GM19099 (cell line): ENCODE results near the gene MSTO1.
A peak's percentile ranks its signal among the peaks of the same experiment; 100 is the strongest.

ENCODE experiments used
- POLR2A ChIP-seq: IDR thresholded peaks from 3 replicates; pipeline ENCODE4 v1.6.1; 2011; ENCODE audit warnings: low read depth; ENCODE audit not compliant: insufficient read length; ENCODE audit errors: extremely low read depth

The MSTO1 gene

GRCh38 chr1:155609515-155610256 is at the start of gene MSTO1:
MSTO1 (plus strand) TSS chr1:155610218; CDS start chr1:155610249, 31 bp downstream.
- TF ChIP-seq POLR2A = peak; percentile 91

- TF ChIP-seq POLR2A = peak; percentile 99
Observed at GRCh38 chr1:155562581-155563376, 47.2 kb upstream of the MSTO1 start, which contains the start of gene ASH1L. ASH1L (minus strand) TSS chr1:155562803; CDS start chr1:155521519, 41,284 bp downstream.

GRCh38 chr1:155569988-155570592 is 39.9 kb upstream of the MSTO1 start:
- no peak for TF ChIP-seq POLR2A

- no peak for TF ChIP-seq POLR2A
Observed at GRCh38 chr1:155570593-155570990, 39.4 kb upstream of the MSTO1 start.

- no peak for TF ChIP-seq POLR2A
Observed at GRCh38 chr1:155574077-155574476, 35.9 kb upstream of the MSTO1 start.

- TF ChIP-seq POLR2A = no peak
Observed at GRCh38 chr1:155591770-155592169, 18.2 kb upstream of the MSTO1 start.

GRCh38 chr1:155596864-155597263 is 13.2 kb upstream of the MSTO1 start:
- TF ChIP-seq POLR2A = no peak

GRCh38 chr1:155598842-155599331 is 11.1 kb upstream of the MSTO1 start:
- TF ChIP-seq POLR2A = no peak

GRCh38 chr1:155607708-155608107 is 2.3 kb upstream of the MSTO1 start:
- TF ChIP-seq POLR2A = no peak

GRCh38 chr1:155608888-155609225 is 1.2 kb upstream of the MSTO1 start:
- TF ChIP-seq POLR2A = no peak

GRCh38 chr1:155622191-155622590 is 12.2 kb downstream of the MSTO1 start:
- TF ChIP-seq POLR2A = no peak

- TF ChIP-seq POLR2A = no peak
Observed at GRCh38 chr1:155623357-155623756, 13.3 kb downstream of the MSTO1 start.

- TF ChIP-seq POLR2A = no peak
Observed at GRCh38 chr1:155636397-155637153, 26.6 kb downstream of the MSTO1 start.

- TF ChIP-seq POLR2A = no peak
Observed at GRCh38 chr1:155640367-155640766, 30.3 kb downstream of the MSTO1 start.

GRCh38 chr1:155643230-155643629 is 33.2 kb downstream of the MSTO1 start:
- TF ChIP-seq POLR2A = no peak
